B cell (primary cell): Measurements from ENCODE around the gene PBX2. TPM values are rescaled to one million over a fixed set of nuclear protein-coding genes. Genes with fewer than 3 reads are reported as not detected.
A peak's percentile ranks its signal among the peaks of the same experiment; 100 is the strongest.

ENCODE experiments used
- ATAC-seq: fragments of 200-7000 bp; cut with Tn5 transposase; one replicate; pipeline ENCODE4 v1.10.0; 2021; ENCODE audit warnings: low read depth, mild to moderate bottlenecking, moderate number of reproducible peaks, moderate library complexity
- CTCF ChIA-PET: fragments of 350-600 bp; sonication (Branson Sonifier 250); formaldehyde crosslinking; loops from one replicate; lab custom pipeline; 2021; ENCODE audit warnings: antibody characterized with exemption, inconsistent platforms; lab: Charles Lee
- POLR2A ChIA-PET: fragments of 350-600 bp; sonication (Branson Sonifier 250); formaldehyde crosslinking; loops from one replicate; lab custom pipeline; 2021; ENCODE audit warnings: antibody characterized with exemption; lab: Charles Lee
- DNase-seq: peaks from one replicate; pipeline ENCODE4 v3.0.0; 2013
- H2AFZ ChIP-seq: 2 replicates; pipeline ENCODE4 v1.6.1; 2012; ENCODE audit warnings: mild to moderate bottlenecking, low read depth, low read length; ENCODE audit not compliant: insufficient read depth, poor library complexity, severe bottlenecking
- H3K27ac ChIP-seq, 2 donors: 1 replicate in 1 of 2; 2 replicates in 1 of 2; pipeline ENCODE4 v1.5.1; 2012 to 2013; ENCODE audit warnings: low read length in 2 of 2, mild to moderate bottlenecking in 2 of 2, moderate library complexity in 1 of 2
- H3K27me3 ChIP-seq, 4 experiments: fragments of 200-600 bp in 1 of 4; sonication (generic) in 1 of 4; replicated peaks in 1 of 4; 1 replicate in 2 of 4; 2 replicates in 2 of 4; pipeline versions ENCODE4 v1.6.1 to v1.7.0; 2013 to 2016; ENCODE audit warnings: low read length in 3 of 4, mild to moderate bottlenecking in 2 of 4, mixed read lengths in 1 of 4, moderate library complexity in 1 of 4; ENCODE audit not compliant: insufficient read depth in 4 of 4, control insufficient read depth in 3 of 4; ENCODE audit errors: control extremely low read depth in 1 of 4
- H3K36me3 ChIP-seq, 2 experiments: replicated peaks in 1 of 2; 1 replicate in 1 of 2; 2 replicates in 1 of 2; pipeline versions ENCODE4 v1.6.1 to v1.7.1; 2013; ENCODE audit warnings: low read length in 1 of 2; ENCODE audit not compliant: insufficient read depth in 2 of 2, control insufficient read depth in 1 of 2; ENCODE audit errors: control extremely low read depth in 1 of 2, extremely low read depth in 1 of 2
- H3K4me1 ChIP-seq, 2 donors: fragments of 200-600 bp in 1 of 2; sonication (generic) in 1 of 2; 1 replicate in 1 of 2; 2 replicates in 1 of 2; pipeline versions ENCODE4 v1.5.1 to v1.6.1; 2013 to 2017; ENCODE audit warnings: low read length in 2 of 2; ENCODE audit not compliant: control insufficient read depth in 2 of 2, insufficient read depth in 2 of 2
- H3K4me2 ChIP-seq: replicated peaks from 2 replicates; pipeline ENCODE3; 2012; ENCODE audit warnings: mild to moderate bottlenecking, low read depth, low read length; ENCODE audit not compliant: poor library complexity, severe bottlenecking
- H3K4me3 ChIP-seq, 5 experiments: fragments of 200-600 bp in 1 of 5; sonication (generic) in 1 of 5; 1 replicate in 3 of 5; 2 replicates in 2 of 5; pipeline versions ENCODE4 v1.5.1 to v1.7.0; 2011 to 2016; ENCODE audit warnings: low read length in 4 of 5, mild to moderate bottlenecking in 4 of 5, low read depth in 2 of 5, control low read depth in 1 of 5, moderate library complexity in 1 of 5; ENCODE audit not compliant: insufficient read depth in 1 of 5; ENCODE audit errors: control extremely low read depth in 1 of 5, extremely low read depth in 1 of 5
- H3K79me2 ChIP-seq: fragments of 200-600 bp; sonication (generic); one replicate; pipeline ENCODE4 v1.6.0; 2016; ENCODE audit warnings: low read length; ENCODE audit not compliant: control insufficient read depth, insufficient read depth
- H3K9ac ChIP-seq: fragments of 200-600 bp; sonication (generic); 2 replicates; pipeline ENCODE4 v1.6.1; 2017; ENCODE audit warnings: mild to moderate bottlenecking, low read length, moderate library complexity
- H3K9me3 ChIP-seq, 3 donors: one replicate each; pipeline versions ENCODE4 v1.6.1 to v1.7.1; 2013; ENCODE audit warnings: low read length in 2 of 3; ENCODE audit not compliant: control insufficient read depth in 2 of 3, insufficient read depth in 1 of 3; ENCODE audit errors: control extremely low read depth in 1 of 3
- H4K20me1 ChIP-seq: 2 replicates; pipeline ENCODE4 v1.6.0; 2012; ENCODE audit warnings: mild to moderate bottlenecking, low read length; ENCODE audit not compliant: insufficient read depth, control insufficient read depth, poor library complexity, severe bottlenecking
- H3K27ac Mint-ChIP-seq: one replicate; pipeline ENCODE4 v1.8.0; 2021; ENCODE audit warnings: mixed read lengths
- H3K27me3 Mint-ChIP-seq: one replicate; pipeline ENCODE4 v1.8.0; 2021; ENCODE audit warnings: mixed read lengths
- H3K4me1 Mint-ChIP-seq: one replicate; pipeline ENCODE4 v1.8.0; 2021; ENCODE audit warnings: mixed read lengths
- H3K4me3 Mint-ChIP-seq: one replicate; pipeline ENCODE4 v1.8.0; 2021; ENCODE audit warnings: mixed read lengths
- H3K9me3 Mint-ChIP-seq: one replicate; pipeline ENCODE4 v1.8.0; 2022; ENCODE audit warnings: mixed read lengths; ENCODE audit not compliant: insufficient read depth
- CTCF ChIP-seq: fragments of 200-600 bp; IDR thresholded peaks from one replicate; pipeline ENCODE4 v1.8.0; 2022; ENCODE audit warnings: antibody characterized with exemption, mild to moderate bottlenecking
- EZH2 ChIP-seq: IDR thresholded peaks from 2 replicates; pipeline ENCODE4 v1.6.1; 2012; ENCODE audit warnings: borderline replicate concordance, low read depth, mild to moderate bottlenecking, moderate library complexity, low read length; ENCODE audit not compliant: insufficient read depth, poor library complexity, severe bottlenecking
- WGBS: methylation state at CpG from one replicate; pipeline ENCODE4 v1.1.5; 2013; ENCODE audit warnings: missing lambda C conversion rate; ENCODE audit not compliant: insufficient coverage; 5-methylcytosine and 5-hydroxymethylcytosine counted together
- intact Hi-C: fragments of 100-400 bp; cut with micrococcal nuclease; formaldehyde crosslinking; loops from one replicate; pipeline ENCODE4 v1.10.0; 2022
- polyA plus RNA-seq: library from polyadenylated mRNA; depleted of rRNA; stranded (reverse); fragments of >200 nt; gene quantifications from 2 replicates; pipeline ENCODE4 v1.2.3, GENCODE V29; 2012
- total RNA-seq, 2 donors: library from RNA; stranded (reverse); fragments of 120-200 nt in 1 of 2; gene quantifications; 1 replicate in 1 of 2; 2 replicates in 1 of 2; pipeline versions ENCODE4 v1.2.3 to v1.2.4, GENCODE V29; 2013 to 2022

The PBX2 gene
- total and polyA plus RNA-seq, 2 donors (not counting 1 experiment from before 2014, with no cell fraction given): 128 to 188 TPM

- ATAC-seq: no peak
- DNase-seq: peak; percentile 83
- Mint-ChIP-seq H3K4me1 (peaks cover 79% of the 10 kb centered on the region), H3K27ac (peak within 1 kb of the TSS; percentile 96), H3K9me3 (no peaks in the 10 kb centered on the region), H3K4me3 (peak within 1 kb of the TSS; percentile 91), H3K27me3 (no peaks in the 10 kb centered on the region)
- H3K36me3 ChIP-seq: peaks cover 0 to 19% of the 10 kb centered on the region in 2 experiments
- H3K4me3 ChIP-seq: peak within 1 kb of the TSS; percentile 72 to 99 (median 95)
- peak within 1 kb of the TSS; percentile 63 for H2AFZ ChIP-seq
- peak within 1 kb of the TSS; percentile 91 for H3K4me2 ChIP-seq
- peak within 1 kb of the TSS; percentile 93 to 97 for H3K27ac ChIP-seq
- intact Hi-C loops: loop anchor here (10.0 kb wide), 2 partner anchors 458 to 698 kb away; partner anchors contain the start of genes CLIC1 and MICB
- no peaks in the 10 kb centered on the region for H4K20me1 ChIP-seq
- ChIA-PET POLR2A (interaction anchor here (0.7 to 1.6 kb wide), 5 partner anchors 13 to 423 kb away, joined by 3 to 10 read pairs (median 6); partner anchors contain the start of genes AGPAT1 and ATF6B), CTCF (interaction anchor here (0.6 to 1.6 kb wide), 7 partner anchors 14 to 593 kb away, joined by 3 to 8 read pairs (median 4); partner anchors contain the start of gene ATF6B)
- peaks cover 55 to 76% of the 10 kb centered on the region in 2 donors for H3K4me1 ChIP-seq
- H3K27me3 ChIP-seq: no peaks in the 10 kb centered on the region
- H3K9ac ChIP-seq: peak within 1 kb of the TSS; percentile 96
- WGBS: 0% methylated on average over 1 of the region's 5 CpGs
- no peaks in the 10 kb centered on the region for H3K9me3 ChIP-seq
- TF ChIP-seq EZH2 (no peak), CTCF (no peak)
- H3K79me2 ChIP-seq: peaks cover 54% of the 10 kb centered on the region
Observed at GRCh38 chr6:32192608-32193039, 2.6 kb upstream of the PBX2 start, which contains the start of gene GPSM3. Gene GPSM3, minus strand, starts transcription at chr6:32192643. Its CDS starts 130 bp downstream, at chr6:32192513.
